GM06990 (cell line): ENCODE data around the gene LRP1.

ENCODE experiments used
- DNase-seq: peaks from one replicate; pipeline ENCODE4 v3.0.0-alpha.2; 2011; ENCODE audit not compliant: insufficient read length; ENCODE audit errors: extremely low read depth
- H3K27me3 ChIP-seq: replicated peaks from 2 replicates; pipeline ENCODE4 v1.6.0; 2011; ENCODE audit warnings: low read length; ENCODE audit not compliant: control insufficient read depth, insufficient read depth
- H3K36me3 ChIP-seq: 2 replicates; pipeline ENCODE4 v1.5.1; 2011; ENCODE audit warnings: low read length; ENCODE audit not compliant: control insufficient read depth, insufficient read depth
- H3K4me3 ChIP-seq: replicated peaks from 2 replicates; pipeline ENCODE4 v1.5.1; 2011; ENCODE audit warnings: low read depth, mild to moderate bottlenecking, control low read depth, low read length
- TF ChIP-seq, protein P1 (sequence below): IDR thresholded peaks from 2 replicates; pipeline ENCODE4 v1.5.1; 2011; ENCODE audit warnings: low read length, control low read depth, mild to moderate bottlenecking, inconsistent platforms; ENCODE audit not compliant: insufficient read depth, poor library complexity, severe bottlenecking

LRP1 gene

DNA sequence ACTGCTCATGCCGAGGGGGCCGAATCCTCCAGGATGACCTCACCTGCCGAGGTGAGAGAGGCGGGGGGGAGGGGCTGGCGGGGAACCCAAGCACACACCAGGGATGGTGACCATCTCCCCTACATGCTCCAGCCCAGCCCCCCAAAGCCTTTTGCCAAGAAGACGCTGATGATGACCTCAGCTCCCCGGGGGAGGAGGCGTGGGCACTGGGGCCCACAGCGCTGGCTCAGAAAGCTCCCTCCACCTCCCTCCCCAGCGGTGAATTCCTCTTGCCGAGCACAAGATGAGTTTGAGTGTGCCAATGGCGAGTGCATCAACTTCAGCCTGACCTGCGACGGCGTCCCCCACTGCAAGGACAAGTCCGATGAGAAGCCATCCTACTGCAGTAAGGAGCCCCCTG, 64.6 kb downstream of the LRP1 start:
- Histone ChIP-seq H3K27me3 (no peaks in the 10 kb centered on the region; the same call in 1 of the 2 replicates), H3K36me3 (no peaks in the 10 kb centered on the region), H3K4me3 (no peak overlapping the region)
- DNase-seq = no peak
- TF ChIP-seq, protein P1, sequence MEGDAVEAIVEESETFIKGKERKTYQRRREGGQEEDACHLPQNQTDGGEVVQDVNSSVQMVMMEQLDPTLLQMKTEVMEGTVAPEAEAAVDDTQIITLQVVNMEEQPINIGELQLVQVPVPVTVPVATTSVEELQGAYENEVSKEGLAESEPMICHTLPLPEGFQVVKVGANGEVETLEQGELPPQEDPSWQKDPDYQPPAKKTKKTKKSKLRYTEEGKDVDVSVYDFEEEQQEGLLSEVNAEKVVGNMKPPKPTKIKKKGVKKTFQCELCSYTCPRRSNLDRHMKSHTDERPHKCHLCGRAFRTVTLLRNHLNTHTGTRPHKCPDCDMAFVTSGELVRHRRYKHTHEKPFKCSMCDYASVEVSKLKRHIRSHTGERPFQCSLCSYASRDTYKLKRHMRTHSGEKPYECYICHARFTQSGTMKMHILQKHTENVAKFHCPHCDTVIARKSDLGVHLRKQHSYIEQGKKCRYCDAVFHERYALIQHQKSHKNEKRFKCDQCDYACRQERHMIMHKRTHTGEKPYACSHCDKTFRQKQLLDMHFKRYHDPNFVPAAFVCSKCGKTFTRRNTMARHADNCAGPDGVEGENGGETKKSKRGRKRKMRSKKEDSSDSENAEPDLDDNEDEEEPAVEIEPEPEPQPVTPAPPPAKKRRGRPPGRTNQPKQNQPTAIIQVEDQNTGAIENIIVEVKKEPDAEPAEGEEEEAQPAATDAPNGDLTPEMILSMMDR = no peak

DNA sequence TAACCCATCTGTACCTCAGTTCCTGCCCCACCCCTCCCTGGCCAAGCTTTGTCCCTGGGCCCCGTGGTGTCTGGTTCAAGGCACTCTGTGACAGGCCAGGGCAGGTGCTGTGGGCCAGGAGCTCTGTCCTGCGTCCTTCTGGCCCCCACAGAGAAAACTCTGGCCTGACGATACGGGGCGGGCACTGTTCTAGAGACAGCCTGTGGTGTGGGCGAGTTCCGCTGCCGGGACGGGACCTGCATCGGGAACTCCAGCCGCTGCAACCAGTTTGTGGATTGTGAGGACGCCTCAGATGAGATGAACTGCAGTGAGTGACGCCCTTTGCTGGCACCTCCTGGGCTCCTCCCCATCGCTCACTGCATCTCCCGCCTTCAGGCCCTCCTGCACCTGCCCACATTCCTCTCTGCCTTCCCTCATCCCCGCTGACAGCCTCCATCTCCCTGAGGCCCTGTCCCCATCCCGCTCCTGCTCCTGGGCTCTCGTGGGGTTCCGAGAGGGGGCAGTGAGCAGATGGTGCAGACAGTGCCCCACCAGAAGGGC, 65.5 kb downstream of the LRP1 start:
- DNase-seq = no peak
- Histone ChIP-seq H3K4me3 (no peak overlapping the region), H3K27me3 (no peaks in the 10 kb centered on the region; the same call in 1 of the 2 replicates), H3K36me3 (no peaks in the 10 kb centered on the region)
- TF ChIP-seq, protein P1 = no peak

- TF ChIP-seq, protein P1 = no peak
- DNase-seq = no peak
- Histone ChIP-seq H3K4me3 (no peak overlapping the region), H3K27me3 (no peaks in the 10 kb centered on the region; the same call in 1 of the 2 replicates), H3K36me3 (no peaks in the 10 kb centered on the region)
Observed at GRCh38 chr12:57194253-57194652, 66.0 kb downstream of the LRP1 start.

DNA sequence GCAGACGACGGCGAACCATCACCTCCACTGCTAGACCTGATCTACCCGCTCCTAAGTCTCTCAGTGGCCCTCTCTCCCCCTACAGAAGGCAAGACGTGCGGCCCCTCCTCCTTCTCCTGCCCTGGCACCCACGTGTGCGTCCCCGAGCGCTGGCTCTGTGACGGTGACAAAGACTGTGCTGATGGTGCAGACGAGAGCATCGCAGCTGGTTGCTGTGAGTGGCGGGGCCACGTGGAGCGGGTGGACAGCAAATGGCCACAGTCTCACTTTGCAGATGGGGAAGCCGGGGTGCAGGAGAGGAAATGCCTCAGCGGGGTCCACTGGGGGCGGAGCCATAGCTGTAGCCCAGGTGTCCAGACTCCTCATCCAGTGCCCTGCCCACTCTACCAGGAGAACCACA, 66.9 kb downstream of the LRP1 start:
- TF ChIP-seq, protein P1 = no peak
- H3K4me3 ChIP-seq = no peak overlapping the region
- DNase-seq = no peak
- H3K36me3 ChIP-seq = no peaks in the 10 kb centered on the region
- no peaks in the 10 kb centered on the region; the same call in 1 of the 2 replicates for H3K27me3 ChIP-seq

DNA sequence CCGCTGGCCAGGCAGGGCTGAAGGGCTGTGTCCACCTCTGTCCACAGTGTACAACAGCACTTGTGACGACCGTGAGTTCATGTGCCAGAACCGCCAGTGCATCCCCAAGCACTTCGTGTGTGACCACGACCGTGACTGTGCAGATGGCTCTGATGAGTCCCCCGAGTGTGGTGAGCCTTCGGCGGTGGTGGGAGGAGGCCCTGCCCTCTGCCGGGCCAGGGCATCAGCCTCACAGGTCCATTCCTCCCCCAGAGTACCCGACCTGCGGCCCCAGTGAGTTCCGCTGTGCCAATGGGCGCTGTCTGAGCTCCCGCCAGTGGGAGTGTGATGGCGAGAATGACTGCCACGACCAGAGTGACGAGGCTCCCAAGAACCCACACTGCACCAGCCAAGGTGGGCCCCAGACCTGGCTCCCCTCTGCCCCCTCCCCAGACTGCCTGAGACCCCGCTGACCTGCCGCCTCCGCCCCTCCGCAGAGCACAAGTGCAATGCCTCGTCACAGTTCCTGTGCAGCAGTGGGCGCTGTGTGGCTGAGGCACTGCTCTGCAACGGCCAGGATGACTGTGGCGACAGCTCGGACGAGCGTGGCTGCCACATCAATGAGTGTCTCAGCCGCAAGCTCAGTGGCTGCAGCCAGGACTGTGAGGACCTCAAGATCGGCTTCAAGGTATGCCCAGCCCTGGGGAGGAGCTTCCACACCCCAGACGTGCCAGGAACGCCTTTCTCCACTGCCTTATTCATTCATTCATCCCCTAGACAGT, 67.5 kb downstream of the LRP1 start:
- H3K36me3 ChIP-seq = no peaks in the 10 kb centered on the region
- no peaks in the 10 kb centered on the region; the same call in 1 of the 2 replicates for H3K27me3 ChIP-seq

More for the DNA sequence above, 67.5 kb downstream of the LRP1 start:
- DNase-seq = no peak
- no peak overlapping the region for H3K4me3 ChIP-seq
- TF ChIP-seq, protein P1 = no peak
